KMS-11 (cell line): ENCODE data around the gene CTBP2.

Experiments
- H2AFZ ChIP-seq: fragments of 200-600 bp; sonication (generic); 2 replicates; pipeline ENCODE4 v1.6.1; 2016; ENCODE audit warnings: antibody characterized with exemption, mixed run types, low read depth
- H3K27ac ChIP-seq: fragments of 200-600 bp; sonication (generic); 2 replicates; pipeline ENCODE4 v1.6.1; 2016; ENCODE audit warnings: mild to moderate bottlenecking, mixed run types
- H3K27me3 ChIP-seq: fragments of 200-600 bp; sonication (generic); 2 replicates; pipeline ENCODE4 v1.6.1; 2017; ENCODE audit warnings: mild to moderate bottlenecking, low read depth, mixed run types, moderate library complexity; ENCODE audit not compliant: insufficient read depth
- H3K36me3 ChIP-seq: fragments of 200-600 bp; sonication (generic); 2 replicates; pipeline ENCODE4 v1.6.1; 2017; ENCODE audit warnings: mild to moderate bottlenecking, mixed run types; ENCODE audit not compliant: insufficient read depth
- H3K4me1 ChIP-seq: fragments of 200-600 bp; sonication (generic); 2 replicates; pipeline ENCODE4 v1.6.1; 2016; ENCODE audit warnings: mild to moderate bottlenecking, low read depth, mixed run types; ENCODE audit not compliant: poor library complexity, severe bottlenecking
- H3K4me2 ChIP-seq: fragments of 200-600 bp; sonication (generic); 2 replicates; pipeline ENCODE4 v1.7.0; 2016; ENCODE audit warnings: mild to moderate bottlenecking, mixed run types
- H3K4me3 ChIP-seq: fragments of 200-600 bp; sonication (generic); IDR thresholded peaks from 2 replicates; pipeline ENCODE4 v1.6.1; 2017; ENCODE audit warnings: low read depth, low read length, mixed read lengths; ENCODE audit not compliant: insufficient read depth
- H3K79me2 ChIP-seq: fragments of 200-600 bp; sonication (generic); 2 replicates; pipeline ENCODE4 v1.6.1; 2016; ENCODE audit warnings: low read depth, mixed run types; ENCODE audit not compliant: insufficient read depth
- H3K9ac ChIP-seq: fragments of 200-600 bp; sonication (generic); 2 replicates; pipeline ENCODE4 v1.6.1; 2016; ENCODE audit warnings: mild to moderate bottlenecking, mixed run types
- H4K20me1 ChIP-seq: fragments of 200-600 bp; sonication (generic); 2 replicates; pipeline ENCODE4 v1.6.1; 2016; ENCODE audit warnings: mild to moderate bottlenecking, mixed run types; ENCODE audit not compliant: insufficient read depth
- TF ChIP-seq, protein P1 (sequence below): fragments of 200-600 bp; sonication (generic); conservative IDR thresholded peaks from 2 replicates; pipeline ENCODE4 v1.6.1; 2017; ENCODE audit warnings: low read depth, mild to moderate bottlenecking, antibody characterized with exemption, low read length, moderate library complexity, mixed read lengths

Gene CTBP2

DNA sequence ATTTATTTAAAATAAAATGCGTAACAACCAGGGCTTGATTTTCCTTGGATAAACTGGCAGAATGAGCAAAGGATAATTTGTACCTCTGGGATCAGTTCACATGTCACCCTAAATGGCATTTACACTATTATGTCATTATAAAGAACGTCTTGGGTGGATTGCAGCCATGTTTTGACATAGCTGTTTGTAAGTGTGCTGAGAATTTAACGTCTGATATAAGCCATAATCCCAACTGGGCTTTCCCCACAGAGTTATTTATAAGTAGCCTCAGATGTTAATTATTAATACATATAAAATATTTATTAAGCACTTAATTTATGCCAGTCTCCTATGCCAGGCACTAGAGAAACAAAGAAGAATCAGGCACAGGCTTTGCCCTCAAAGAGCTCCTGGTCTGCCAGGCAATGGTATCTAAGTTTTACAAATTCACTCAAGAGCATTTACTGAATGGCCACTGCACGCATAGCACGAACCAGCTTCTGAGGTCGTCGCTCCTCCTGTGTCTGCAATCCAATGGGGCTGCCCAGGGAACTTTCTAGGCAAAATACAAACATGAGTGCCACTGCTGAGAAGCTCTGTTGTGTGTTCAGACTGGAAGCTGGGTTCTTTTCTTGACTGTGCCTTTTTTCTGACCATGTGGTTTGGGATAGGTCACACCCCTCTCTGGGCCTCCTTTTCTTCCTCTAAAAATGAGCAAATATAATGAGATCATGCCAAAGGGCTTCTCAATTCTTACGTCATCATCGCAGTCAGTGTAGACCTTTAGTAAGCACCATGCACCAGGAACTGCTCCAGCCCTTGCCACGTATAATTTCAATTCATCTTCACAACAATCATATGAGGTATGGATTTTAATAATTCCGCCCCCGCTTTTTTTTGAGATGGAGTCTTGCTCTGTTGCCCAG is 11.3 kb upstream of the CTBP2 start:
- no peaks in the 10 kb centered on the region for H3K36me3 ChIP-seq
- no peaks in the 10 kb centered on the region for H3K27me3 ChIP-seq
- H3K4me2 ChIP-seq, result no peak overlapping the region
- H3K27ac ChIP-seq, result no peak overlapping the region
- TF ChIP-seq, protein P1, sequence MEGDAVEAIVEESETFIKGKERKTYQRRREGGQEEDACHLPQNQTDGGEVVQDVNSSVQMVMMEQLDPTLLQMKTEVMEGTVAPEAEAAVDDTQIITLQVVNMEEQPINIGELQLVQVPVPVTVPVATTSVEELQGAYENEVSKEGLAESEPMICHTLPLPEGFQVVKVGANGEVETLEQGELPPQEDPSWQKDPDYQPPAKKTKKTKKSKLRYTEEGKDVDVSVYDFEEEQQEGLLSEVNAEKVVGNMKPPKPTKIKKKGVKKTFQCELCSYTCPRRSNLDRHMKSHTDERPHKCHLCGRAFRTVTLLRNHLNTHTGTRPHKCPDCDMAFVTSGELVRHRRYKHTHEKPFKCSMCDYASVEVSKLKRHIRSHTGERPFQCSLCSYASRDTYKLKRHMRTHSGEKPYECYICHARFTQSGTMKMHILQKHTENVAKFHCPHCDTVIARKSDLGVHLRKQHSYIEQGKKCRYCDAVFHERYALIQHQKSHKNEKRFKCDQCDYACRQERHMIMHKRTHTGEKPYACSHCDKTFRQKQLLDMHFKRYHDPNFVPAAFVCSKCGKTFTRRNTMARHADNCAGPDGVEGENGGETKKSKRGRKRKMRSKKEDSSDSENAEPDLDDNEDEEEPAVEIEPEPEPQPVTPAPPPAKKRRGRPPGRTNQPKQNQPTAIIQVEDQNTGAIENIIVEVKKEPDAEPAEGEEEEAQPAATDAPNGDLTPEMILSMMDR, result no peak
- no peak overlapping the region for H3K9ac ChIP-seq
- H2AFZ ChIP-seq, result no peak overlapping the region
- H3K4me1 ChIP-seq, result no peaks in the 10 kb centered on the region
- no peak overlapping the region for H3K4me3 ChIP-seq
- H3K79me2 ChIP-seq, result no peaks in the 10 kb centered on the region
- no peaks in the 10 kb centered on the region for H4K20me1 ChIP-seq

DNA sequence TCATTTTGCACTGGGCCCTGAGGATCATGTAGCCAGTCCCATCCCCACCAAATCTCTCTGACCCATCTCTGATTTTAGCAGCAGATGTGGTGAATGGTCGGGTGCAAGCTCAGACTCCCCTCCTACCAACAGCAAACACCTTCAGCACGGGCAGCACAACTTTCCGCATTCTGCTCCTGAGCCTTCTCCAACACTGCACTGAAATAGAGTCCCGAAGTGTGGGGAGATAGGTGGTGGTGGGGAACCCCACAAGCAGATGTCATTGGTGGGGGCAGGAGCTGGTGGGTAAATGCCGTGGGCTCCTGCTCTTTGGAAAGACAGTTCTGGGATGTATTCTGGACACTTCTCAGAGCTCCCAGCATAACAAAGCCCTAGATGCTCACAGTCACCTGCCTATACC is 9.6 kb upstream of the CTBP2 start:
- H3K36me3 ChIP-seq, result no peaks in the 10 kb centered on the region

DNA sequence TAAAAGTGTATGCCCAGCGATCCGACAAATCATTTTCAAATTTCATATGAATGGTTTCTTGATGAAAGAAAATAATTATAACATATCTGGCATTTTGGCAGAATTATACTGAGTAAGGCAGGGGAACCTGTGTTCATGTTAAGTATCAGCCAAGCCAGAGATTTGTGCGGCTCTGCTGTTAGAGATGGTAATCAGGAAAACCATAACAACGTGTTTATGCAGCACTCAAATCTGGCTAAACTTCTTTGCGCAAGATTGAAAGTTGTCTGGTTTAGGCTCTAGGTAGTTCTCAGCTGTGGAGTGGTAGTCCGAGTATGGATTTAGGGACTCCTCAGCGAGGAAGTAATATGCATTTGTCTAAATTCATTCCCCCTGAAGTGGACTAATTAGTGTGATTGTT is 8.9 kb upstream of the CTBP2 start:
- no peak overlapping the region for H3K27ac ChIP-seq
- no peak overlapping the region for H3K9ac ChIP-seq
- H2AFZ ChIP-seq, result no peak overlapping the region
- no peaks in the 10 kb centered on the region for H4K20me1 ChIP-seq
- no peaks in the 10 kb centered on the region for H3K4me1 ChIP-seq
- no peaks in the 10 kb centered on the region for H3K36me3 ChIP-seq
- H3K79me2 ChIP-seq, result no peaks in the 10 kb centered on the region
- TF ChIP-seq, protein P1, result no peak
- no peaks in the 10 kb centered on the region for H3K27me3 ChIP-seq
- no peak overlapping the region for H3K4me2 ChIP-seq
- H3K4me3 ChIP-seq, result no peak overlapping the region

More for the DNA sequence above, 9.6 kb upstream of the CTBP2 start:
- no peaks in the 10 kb centered on the region for H3K27me3 ChIP-seq
- TF ChIP-seq, protein P1, result no peak
- no peak overlapping the region for H3K27ac ChIP-seq
- H4K20me1 ChIP-seq, result no peaks in the 10 kb centered on the region
- no peak overlapping the region for H2AFZ ChIP-seq
- H3K4me2 ChIP-seq, result no peak overlapping the region
- H3K9ac ChIP-seq, result no peak overlapping the region
- H3K79me2 ChIP-seq, result no peaks in the 10 kb centered on the region
- H3K4me3 ChIP-seq, result no peak overlapping the region
- no peaks in the 10 kb centered on the region for H3K4me1 ChIP-seq

DNA sequence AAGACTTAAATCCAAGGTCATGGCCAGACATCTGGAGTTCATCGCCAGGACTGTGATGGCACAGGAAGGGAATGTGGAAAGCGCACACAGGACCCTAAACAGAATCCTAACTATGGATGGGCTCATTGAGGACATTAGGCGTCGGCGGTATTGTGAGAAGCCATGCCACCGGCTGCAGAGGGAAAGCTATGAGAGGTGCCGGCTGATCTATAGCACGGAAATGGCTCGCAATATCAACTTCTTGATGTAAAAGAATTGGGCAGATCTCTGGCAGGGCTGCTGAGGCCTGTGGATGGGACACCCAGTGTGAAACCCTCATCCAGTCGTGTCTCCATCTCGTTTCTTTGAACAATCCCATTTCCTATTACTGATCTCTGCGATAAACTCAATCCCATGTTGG is 6.3 kb upstream of the CTBP2 start:
- no peaks in the 10 kb centered on the region for H3K4me1 ChIP-seq
- H3K79me2 ChIP-seq, result no peaks in the 10 kb centered on the region
- TF ChIP-seq, protein P1, result no peak
- no peak overlapping the region for H3K9ac ChIP-seq
- no peak overlapping the region for H3K4me2 ChIP-seq
- H3K36me3 ChIP-seq, result no peaks in the 10 kb centered on the region
- no peaks in the 10 kb centered on the region for H4K20me1 ChIP-seq
- H2AFZ ChIP-seq, result no peak overlapping the region
- no peak overlapping the region for H3K4me3 ChIP-seq
- no peaks in the 10 kb centered on the region for H3K27me3 ChIP-seq
- H3K27ac ChIP-seq, result no peak overlapping the region
